A673 (cell line): Measurements from ENCODE around the gene STRBP. TPM values are rescaled to one million over a fixed set of nuclear protein-coding genes. Genes with fewer than 3 reads are reported as not detected.

ENCODE experiments used
- BruUV-seq: library from RNA; stranded (reverse); fragments of 400-500 nt; replicated peaks from 2 replicates; lab custom pipeline; 2021; lab: Mats Ljungman, UMichigan
- CTCF ChIA-PET: fragments of 300-600 bp; sonication (Branson Sonifier 250); formaldehyde crosslinking; loops from one replicate; lab custom pipeline; 2022; ENCODE audit warnings: antibody characterized with exemption; lab: Charles Lee
- POLR2A ChIA-PET: fragments of 300-600 bp; sonication (Branson Sonifier 250); formaldehyde crosslinking; loops from one replicate; lab custom pipeline; 2022; ENCODE audit warnings: antibody characterized with exemption; ENCODE audit not compliant: low non-redundant PET; lab: Charles Lee
- DNase-seq: peaks from one replicate; pipeline ENCODE4 v3.0.0-alpha.2; 2015; ENCODE audit warnings: low spot score
- H3K27ac ChIP-seq: fragments of 200-600 bp; sonication (generic); 2 replicates; pipeline ENCODE4 v1.5.1; 2016; ENCODE audit warnings: mixed run types, low read depth, mild to moderate bottlenecking, mixed read lengths, antibody characterized with exemption, low read length; ENCODE audit not compliant: poor library complexity, severe bottlenecking
- H3K27me3 ChIP-seq: fragments of 200-600 bp; sonication (generic); replicated peaks from 2 replicates; pipeline ENCODE4 v1.6.1; 2017; ENCODE audit warnings: mixed run types, low read depth, mild to moderate bottlenecking, mixed read lengths, antibody characterized with exemption, low read length; ENCODE audit not compliant: insufficient read depth, poor library complexity
- H3K36me3 ChIP-seq: fragments of 200-600 bp; sonication (generic); 2 replicates; pipeline ENCODE4 v1.6.1; 2016; ENCODE audit warnings: mixed run types, mild to moderate bottlenecking, mixed read lengths, antibody characterized with exemption, low read length; ENCODE audit not compliant: insufficient read depth, poor library complexity, severe bottlenecking
- H3K4me1 ChIP-seq: fragments of 200-600 bp; sonication (generic); 2 replicates; pipeline ENCODE4 v1.6.1; 2017; ENCODE audit warnings: mixed run types, mild to moderate bottlenecking, mixed read lengths, antibody characterized with exemption, low read length; ENCODE audit not compliant: insufficient read depth, poor library complexity, severe bottlenecking
- H3K4me3 ChIP-seq: fragments of 200-600 bp; sonication (generic); 2 replicates; pipeline ENCODE4 v1.5.1; 2016; ENCODE audit warnings: low read depth, mixed run types, mild to moderate bottlenecking, mixed read lengths, low read length; ENCODE audit not compliant: poor library complexity, severe bottlenecking
- H3K9me3 ChIP-seq: fragments of 200-600 bp; sonication (generic); 2 replicates; pipeline ENCODE4 v1.6.1; 2016; ENCODE audit warnings: mixed run types, low read depth, mild to moderate bottlenecking, mixed read lengths, antibody characterized with exemption, low read length; ENCODE audit not compliant: poor library complexity, severe bottlenecking
- EZH2 ChIP-seq: fragments of 200-600 bp; sonication (generic); IDR thresholded peaks from 2 replicates; pipeline ENCODE4 v1.6.1; 2017; ENCODE audit warnings: borderline replicate concordance, low read depth, mild to moderate bottlenecking, mixed read lengths, antibody characterized with exemption, low read length; ENCODE audit not compliant: poor library complexity, severe bottlenecking
- intact Hi-C: fragments of 100-400 bp; cut with micrococcal nuclease; formaldehyde crosslinking; loops from one replicate; pipeline ENCODE4 v1.10.0; 2022; ENCODE audit not compliant: unreplicated experiment
- total RNA-seq: library from RNA; stranded (reverse); gene quantifications from 2 replicates; pipeline ENCODE4 v1.2.3, GENCODE V29; 2021
- TF ChIP-seq, protein P1 (sequence below): fragments of 300-800, 200-600 bp; sonication (generic); conservative IDR thresholded peaks from 2 replicates; pipeline ENCODE4 v1.5.1; 2017; ENCODE audit warnings: low read depth, mild to moderate bottlenecking, antibody characterized with exemption, low read length, moderate library complexity, mixed read lengths

The STRBP gene
- total RNA-seq, 1 experiment from 2014 or later, result 79.4 TPM

- Histone ChIP-seq H3K4me3 (no peak overlapping the region), H3K9me3 (no peaks in the 10 kb centered on the region), H3K27me3 (no peaks in the 10 kb centered on the region), H3K36me3 (peaks cover 18% of the 10 kb centered on the region), H3K27ac (no peak overlapping the region), H3K4me1 (peaks cover 12% of the 10 kb centered on the region)
- ChIA-PET POLR2A (no interaction called here), CTCF (no interaction called here)
- intact Hi-C loops, result no loop called here
- DNase-seq, result no peak
- TF ChIP-seq EZH2, result no peak
- TF ChIP-seq, protein P1, sequence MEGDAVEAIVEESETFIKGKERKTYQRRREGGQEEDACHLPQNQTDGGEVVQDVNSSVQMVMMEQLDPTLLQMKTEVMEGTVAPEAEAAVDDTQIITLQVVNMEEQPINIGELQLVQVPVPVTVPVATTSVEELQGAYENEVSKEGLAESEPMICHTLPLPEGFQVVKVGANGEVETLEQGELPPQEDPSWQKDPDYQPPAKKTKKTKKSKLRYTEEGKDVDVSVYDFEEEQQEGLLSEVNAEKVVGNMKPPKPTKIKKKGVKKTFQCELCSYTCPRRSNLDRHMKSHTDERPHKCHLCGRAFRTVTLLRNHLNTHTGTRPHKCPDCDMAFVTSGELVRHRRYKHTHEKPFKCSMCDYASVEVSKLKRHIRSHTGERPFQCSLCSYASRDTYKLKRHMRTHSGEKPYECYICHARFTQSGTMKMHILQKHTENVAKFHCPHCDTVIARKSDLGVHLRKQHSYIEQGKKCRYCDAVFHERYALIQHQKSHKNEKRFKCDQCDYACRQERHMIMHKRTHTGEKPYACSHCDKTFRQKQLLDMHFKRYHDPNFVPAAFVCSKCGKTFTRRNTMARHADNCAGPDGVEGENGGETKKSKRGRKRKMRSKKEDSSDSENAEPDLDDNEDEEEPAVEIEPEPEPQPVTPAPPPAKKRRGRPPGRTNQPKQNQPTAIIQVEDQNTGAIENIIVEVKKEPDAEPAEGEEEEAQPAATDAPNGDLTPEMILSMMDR, result no peak
- BruUV-seq, result no TSS peak
Observed at GRCh38 chr9:123174079-123174478, 94.3 kb downstream of the STRBP start.

GRCh38 chr9:123169926-123170325, 98.5 kb downstream of the STRBP start:
- POLR2A ChIA-PET, result no interaction called here

GRCh38 chr9:123168586-123168985, 99.8 kb downstream of the STRBP start:
- H3K36me3 ChIP-seq, result no peaks in the 10 kb centered on the region
- ChIA-PET CTCF (no interaction called here), POLR2A (no interaction called here)
- no peaks in the 10 kb centered on the region for H3K27me3 ChIP-seq
- no peaks in the 10 kb centered on the region for H3K9me3 ChIP-seq
- TF ChIP-seq EZH2, result no peak
- TF ChIP-seq, protein P1, result no peak
- intact Hi-C loops, result no loop called here
- BruUV-seq, result no TSS peak
- H3K27ac ChIP-seq, result no peak overlapping the region
- DNase-seq, result no peak
- H3K4me3 ChIP-seq, result no peak overlapping the region
- H3K4me1 ChIP-seq, result peaks cover 5% of the 10 kb centered on the region

More at GRCh38 chr9:123169926-123170325, 98.5 kb downstream of the STRBP start:
- no peak for TF ChIP-seq EZH2
- TF ChIP-seq, protein P1, result no peak
- intact Hi-C loops, result no loop called here
- Histone ChIP-seq H3K4me1 (peaks cover 5% of the 10 kb centered on the region), H3K4me3 (no peak overlapping the region), H3K27me3 (no peaks in the 10 kb centered on the region), H3K9me3 (no peaks in the 10 kb centered on the region), H3K27ac (no peak overlapping the region), H3K36me3 (no peaks in the 10 kb centered on the region)
- CTCF ChIA-PET, result no interaction called here
- no peak for DNase-seq
- no TSS peak for BruUV-seq
